MM.1S (cell line): ENCODE data around the gene FBXL19.
A peak's percentile ranks its signal among the peaks of the same experiment; 100 is the strongest.

ENCODE experiments used
- DNase-seq: peaks from one replicate; pipeline ENCODE4 v3.0.0-alpha.2; 2015
- H2AFZ ChIP-seq: fragments of 300-600 bp; sonication (generic); 2 replicates; pipeline ENCODE4 v1.6.0; 2016; ENCODE audit warnings: antibody characterized with exemption, low read length
- H3F3A ChIP-seq: fragments of 300-600 bp; sonication (generic); 2 replicates; pipeline ENCODE4 v1.6.1; 2016; ENCODE audit warnings: mild to moderate bottlenecking, antibody characterized with exemption, low read length, moderate library complexity, mixed read lengths; ENCODE audit not compliant: insufficient read depth
- H3K27ac ChIP-seq: fragments of 300-600 bp; sonication (generic); 2 replicates; pipeline ENCODE4 v1.5.1; 2016; ENCODE audit warnings: mild to moderate bottlenecking, low read length
- H3K27me3 ChIP-seq: fragments of 300-600 bp; sonication (generic); replicated peaks from 2 replicates; pipeline ENCODE4 v1.6.0; 2016; ENCODE audit warnings: low read length; ENCODE audit not compliant: insufficient read depth
- H3K36me3 ChIP-seq: fragments of 300-600 bp; sonication (generic); replicated peaks from 2 replicates; pipeline ENCODE4 v1.6.1; 2016; ENCODE audit warnings: mild to moderate bottlenecking, low read length, mixed read lengths; ENCODE audit not compliant: insufficient read depth
- H3K4me1 ChIP-seq: fragments of 300-600 bp; sonication (generic); 2 replicates; pipeline ENCODE4 v1.6.1; 2016; ENCODE audit warnings: low read length, mixed read lengths
- H3K4me2 ChIP-seq: fragments of 300-600 bp; sonication (generic); 2 replicates; pipeline ENCODE4 v1.6.0; 2016; ENCODE audit warnings: low read depth, low read length
- H3K4me3 ChIP-seq: fragments of 300-600 bp; sonication (generic); 2 replicates; pipeline ENCODE4 v1.5.1; 2016; ENCODE audit warnings: low read length, mixed read lengths
- H3K79me2 ChIP-seq: fragments of 300-600 bp; sonication (generic); 2 replicates; pipeline ENCODE4 v1.6.1; 2016; ENCODE audit warnings: mixed run types, low read length, mixed read lengths
- H3K9ac ChIP-seq: fragments of 300-600 bp; sonication (generic); 2 replicates; pipeline ENCODE4 v1.6.1; 2016; ENCODE audit warnings: low read length, mixed read lengths
- H3K9me2 ChIP-seq: fragments of 300-600 bp; sonication (generic); replicated peaks from 2 replicates; pipeline ENCODE4 v1.6.1; 2016; ENCODE audit warnings: mild to moderate bottlenecking, low read length, mixed read lengths; ENCODE audit not compliant: insufficient read depth
- H3K9me3 ChIP-seq: fragments of 300-600 bp; sonication (generic); replicated peaks from 2 replicates; pipeline ENCODE4 v1.6.1; 2016; ENCODE audit warnings: mild to moderate bottlenecking, low read length, mixed read lengths; ENCODE audit not compliant: insufficient read depth
- H4K20me1 ChIP-seq: fragments of 300-600 bp; sonication (generic); 2 replicates; pipeline ENCODE4 v1.6.1; 2016; ENCODE audit warnings: mild to moderate bottlenecking, low read length, moderate library complexity, mixed read lengths; ENCODE audit not compliant: insufficient read depth
- EZH2 ChIP-seq: fragments of 300-600 bp; sonication (generic); optimal IDR thresholded peaks from 2 replicates; pipeline ENCODE3; 2017; ENCODE audit warnings: low read depth, mild to moderate bottlenecking, antibody characterized with exemption, low read length, mixed read lengths
- EZH2phosphoT487 ChIP-seq: fragments of 300-600 bp; sonication (generic); IDR thresholded peaks from 2 replicates; pipeline ENCODE4 v1.6.1; 2018; ENCODE audit warnings: antibody characterized with exemption, low read length
- TF ChIP-seq, protein P1 (sequence below): fragments of 300-600 bp; sonication (generic); IDR thresholded peaks from 2 replicates; pipeline ENCODE4 v1.5.1; 2016; ENCODE audit warnings: antibody characterized with exemption, low read length, mixed read lengths

FBXL19 gene

GRCh38 chr16:30948667-30949649 is 25.6 kb downstream of the FBXL19 start, which contains the start of gene ORAI3:
Gene ORAI3 (plus strand): TSS chr16:30949068. CDS start chr16:30949290, 222 bp downstream.
- H3K27me3 ChIP-seq: no peaks in the 10 kb centered on the region
- H3K4me3 ChIP-seq: peak within 1 kb of the TSS; percentile 96
- H3K9ac ChIP-seq: peak within 1 kb of the TSS; percentile 90
- no peaks in the 10 kb centered on the region for H4K20me1 ChIP-seq
- no peak for TF ChIP-seq EZH2phosphoT487
- TF ChIP-seq EZH2: no peak
- peaks cover 10% of the 10 kb centered on the region for H3F3A ChIP-seq
- H3K4me2 ChIP-seq: peak within 1 kb of the TSS; percentile 100
- H3K4me1 ChIP-seq: peaks cover 8% of the 10 kb centered on the region
- H3K79me2 ChIP-seq: peaks cover 14% of the 10 kb centered on the region
- peak within 1 kb of the TSS; percentile 58; the same call in 1 of the 2 replicates for H3K27ac ChIP-seq
- no peaks in the 10 kb centered on the region for H3K9me2 ChIP-seq
- H2AFZ ChIP-seq: peak within 1 kb of the TSS; percentile 80
- DNase-seq: peak; percentile 63
- no peaks in the 10 kb centered on the region for H3K36me3 ChIP-seq
- no peaks in the 10 kb centered on the region for H3K9me3 ChIP-seq

GRCh38 chr16:30949650-30950515 is 26.5 kb downstream of the FBXL19 start:
- H3K4me3 ChIP-seq: peak overlapping the region; percentile 96
- no peaks in the 10 kb centered on the region for H4K20me1 ChIP-seq
- DNase-seq: peak; percentile 58
- peak overlapping the region; percentile 100 for H3K4me2 ChIP-seq
- TF ChIP-seq EZH2 (no peak), EZH2phosphoT487 (no peak)
- TF ChIP-seq, protein P1, sequence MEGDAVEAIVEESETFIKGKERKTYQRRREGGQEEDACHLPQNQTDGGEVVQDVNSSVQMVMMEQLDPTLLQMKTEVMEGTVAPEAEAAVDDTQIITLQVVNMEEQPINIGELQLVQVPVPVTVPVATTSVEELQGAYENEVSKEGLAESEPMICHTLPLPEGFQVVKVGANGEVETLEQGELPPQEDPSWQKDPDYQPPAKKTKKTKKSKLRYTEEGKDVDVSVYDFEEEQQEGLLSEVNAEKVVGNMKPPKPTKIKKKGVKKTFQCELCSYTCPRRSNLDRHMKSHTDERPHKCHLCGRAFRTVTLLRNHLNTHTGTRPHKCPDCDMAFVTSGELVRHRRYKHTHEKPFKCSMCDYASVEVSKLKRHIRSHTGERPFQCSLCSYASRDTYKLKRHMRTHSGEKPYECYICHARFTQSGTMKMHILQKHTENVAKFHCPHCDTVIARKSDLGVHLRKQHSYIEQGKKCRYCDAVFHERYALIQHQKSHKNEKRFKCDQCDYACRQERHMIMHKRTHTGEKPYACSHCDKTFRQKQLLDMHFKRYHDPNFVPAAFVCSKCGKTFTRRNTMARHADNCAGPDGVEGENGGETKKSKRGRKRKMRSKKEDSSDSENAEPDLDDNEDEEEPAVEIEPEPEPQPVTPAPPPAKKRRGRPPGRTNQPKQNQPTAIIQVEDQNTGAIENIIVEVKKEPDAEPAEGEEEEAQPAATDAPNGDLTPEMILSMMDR: peak; percentile 44
- peak overlapping the region; percentile 58; the same call in 1 of the 2 replicates for H3K27ac ChIP-seq
- H3K9me3 ChIP-seq: no peaks in the 10 kb centered on the region
- H3K9me2 ChIP-seq: no peaks in the 10 kb centered on the region
- H3K4me1 ChIP-seq: peaks cover 8% of the 10 kb centered on the region
- no peaks in the 10 kb centered on the region for H3K27me3 ChIP-seq
- H3K9ac ChIP-seq: peak overlapping the region; percentile 90
- peak overlapping the region; percentile 80 for H2AFZ ChIP-seq
- H3K36me3 ChIP-seq: no peaks in the 10 kb centered on the region
- peaks cover 13% of the 10 kb centered on the region for H3F3A ChIP-seq
- H3K79me2 ChIP-seq: peaks cover 14% of the 10 kb centered on the region

- Histone ChIP-seq H3K9me2 (no peaks in the 10 kb centered on the region), H3K9me3 (no peaks in the 10 kb centered on the region), H3K36me3 (no peaks in the 10 kb centered on the region), H3K9ac (no peak overlapping the region; the same call in 1 of the 2 replicates), H3F3A (peaks cover 13% of the 10 kb centered on the region), H3K27ac (peak overlapping the region; percentile 58; the same call in 1 of the 2 replicates), H3K27me3 (no peaks in the 10 kb centered on the region), H4K20me1 (no peaks in the 10 kb centered on the region), H3K4me1 (peaks cover 8% of the 10 kb centered on the region), H3K79me2 (peaks cover 14% of the 10 kb centered on the region), H3K4me2 (peak overlapping the region; percentile 100), H3K4me3 (peak overlapping the region; percentile 96; the same call in 1 of the 2 replicates), H2AFZ (no peak overlapping the region)
- TF ChIP-seq, protein P1: no peak
- DNase-seq: no peak
Observed at GRCh38 chr16:30950516-30951065, 27.2 kb downstream of the FBXL19 start.
